Uterus (tissue), 2 donors: ENCODE results near the gene E4F1.

Source experiments
- CTCF ChIP-seq, 4 experiments: fragments of 200-600 bp in 2 of 4; fragments of 450-650 bp in 2 of 4; sonication (generic) in 2 of 4; IDR thresholded peaks; one replicate each; pipeline ENCODE4 v1.5.1; 2016 to 2019; ENCODE audit warnings: antibody characterized with exemption in 4 of 4, mild to moderate bottlenecking in 2 of 4, moderate library complexity in 1 of 4
- POLR2A ChIP-seq, 2 donors: fragments of 450-650 bp; IDR thresholded peaks; one replicate each; pipeline ENCODE4 v1.6.1; 2016; ENCODE audit warnings: antibody characterized with exemption in 2 of 2, mild to moderate bottlenecking in 1 of 2, moderate library complexity in 1 of 2

- TF ChIP-seq CTCF (IDR thresholded peaks at IDR 0.05) = no peak
- TF ChIP-seq POLR2A (IDR thresholded peaks at IDR 0.05) = no peak
These were observed 55.8 kb downstream of the E4F1 start for GRCh38 chr16:2278956-2279800.
